GM13977 (cell line): ENCODE results near the gene HAO2.

Experiments used
- DNase-seq: peaks from one replicate; pipeline ENCODE4 v3.0.0; 2012; ENCODE audit warnings: low spot score
- CTCF ChIP-seq: IDR thresholded peaks from 2 replicates; pipeline ENCODE4 v1.5.1; 2012; ENCODE audit warnings: mild to moderate bottlenecking, control low read depth; ENCODE audit not compliant: insufficient read depth; ENCODE audit errors: extremely low read depth, missing control alignments
- in situ Hi-C: fragments of 300-500 bp; cut with MboI; formaldehyde crosslinking; loops from one replicate; pipeline ENCODE4 v1.12.0; 2022; ENCODE audit warnings: low sequenced_read_pairs, low pct_unique_long_range_greater_than_20kb, mixed read lengths, inconsistent platforms; ENCODE audit not compliant: unreplicated experiment

The HAO2 gene

GRCh38 chr1:119366424-119366823 lies 2.2 kb upstream of the HAO2 start:
- DNase-seq = no peak
- no peak for TF ChIP-seq CTCF
- in situ Hi-C loops = no loop called here

DNA sequence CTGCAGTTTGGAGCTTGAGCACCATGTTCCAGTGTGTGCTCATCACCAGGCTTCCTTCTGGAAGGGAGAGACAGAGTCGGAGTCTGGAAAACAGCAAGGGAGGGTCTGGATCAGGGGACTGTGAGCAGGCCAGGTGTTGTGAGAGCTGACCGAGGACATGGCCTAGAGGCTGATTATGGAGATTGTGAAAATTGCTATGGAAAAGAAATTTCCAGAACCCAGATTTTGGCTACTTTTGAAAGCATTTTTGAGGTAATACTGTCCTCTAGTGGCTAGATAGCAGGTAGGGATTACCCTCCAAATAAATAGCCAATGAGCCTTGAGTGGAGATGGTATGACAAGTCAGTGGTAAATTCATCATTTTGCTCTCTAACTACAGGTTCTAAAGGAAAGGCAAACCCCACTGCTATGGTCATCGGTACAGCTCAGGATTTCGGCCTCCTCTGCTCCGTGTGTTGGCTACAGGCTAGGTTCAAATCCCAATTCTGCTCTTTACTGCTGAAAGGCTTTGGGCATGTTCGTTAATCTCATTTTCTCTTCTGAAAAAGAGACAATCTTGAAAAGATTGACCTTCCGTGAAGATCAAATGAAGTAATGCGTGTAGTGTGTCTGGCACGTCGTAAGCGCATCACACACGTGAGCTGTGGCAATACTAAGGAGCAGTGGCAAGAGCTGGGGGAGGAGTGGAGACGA lies 1.0 kb upstream of the HAO2 start:
- peak; percentile 58 for DNase-seq
- in situ Hi-C loops = no loop called here

GRCh38 chr1:119370748-119371147 lies 2.2 kb downstream of the HAO2 start:
- no peak for TF ChIP-seq CTCF
- no peak for DNase-seq
- in situ Hi-C loops = no loop called here

More for the DNA sequence above, 1.0 kb upstream of the HAO2 start:
- TF ChIP-seq CTCF = peak; percentile 85

DNA sequence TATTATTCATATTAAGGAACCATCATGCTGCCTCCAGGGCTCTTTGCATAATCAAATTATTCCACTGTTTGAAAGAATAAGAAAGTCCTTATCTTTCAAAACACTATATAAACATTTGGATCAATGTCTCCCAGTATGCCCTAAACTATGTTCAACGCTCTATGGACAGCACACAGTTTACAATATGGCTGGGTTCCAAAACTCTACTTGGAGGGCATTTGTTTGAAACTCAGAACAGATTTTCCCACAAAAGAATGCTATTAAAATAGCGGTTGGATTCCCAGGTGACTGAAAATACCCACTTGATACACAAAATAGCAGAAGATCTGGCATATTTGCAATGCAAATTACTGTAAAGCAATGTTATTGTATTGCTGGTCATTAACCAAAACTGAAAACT lies 3.2 kb downstream of the HAO2 start:
- DNase-seq = no peak
- TF ChIP-seq CTCF = no peak
- in situ Hi-C loops = no loop called here

- TF ChIP-seq CTCF = peak; percentile 44
- DNase-seq = peak; percentile 60
- in situ Hi-C loops = no loop called here
Measured at GRCh38 chr1:119372503-119373086, 4.0 kb downstream of the HAO2 start.

DNA sequence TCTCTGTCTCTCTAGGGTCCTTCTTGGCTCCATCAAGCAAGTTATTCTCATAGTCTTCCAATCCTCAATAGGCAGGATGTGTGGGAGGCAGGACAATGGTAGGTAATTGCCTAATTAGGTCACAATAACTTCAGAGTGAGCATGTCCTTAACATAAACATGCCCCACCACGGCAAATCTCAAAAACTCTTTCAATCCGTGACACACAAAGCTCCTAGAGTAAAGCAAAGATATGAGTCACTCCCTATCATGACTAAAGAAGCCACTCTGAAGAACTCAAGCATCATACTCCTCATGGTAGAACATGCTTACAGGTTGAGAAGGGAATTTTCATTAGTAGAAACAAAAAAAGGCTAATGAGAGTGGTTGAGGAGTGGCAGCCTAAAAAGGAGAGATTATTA lies 4.9 kb downstream of the HAO2 start:
- no peak for TF ChIP-seq CTCF
- in situ Hi-C loops = no loop called here
- peak; percentile 11 for DNase-seq
